SK-N-MC (cell line): ENCODE measurements around the gene TADA2B.
A peak's percentile ranks its signal among the peaks of the same experiment; 100 is the strongest.
"Not testable (repeated sequence)": the region's sequence is repeated elsewhere in the genome, so short reads cannot be mapped to it uniquely, and the experiment has no call there.

Experiments used
- DNase-seq: peaks from one replicate; pipeline ENCODE4 v3.0.0-alpha.2; 2011; ENCODE audit warnings: low read depth, low spot score
- H3K27ac ChIP-seq: fragments of 200-600 bp; sonication (generic); 2 replicates; pipeline ENCODE4 v1.5.1; 2016; ENCODE audit warnings: mixed run types
- H3K36me3 ChIP-seq: fragments of 200-600 bp; sonication (generic); 2 replicates; pipeline ENCODE4 v1.6.1; 2017; ENCODE audit warnings: antibody characterized with exemption, low read length, mixed read lengths; ENCODE audit not compliant: insufficient read depth
- H3K4me3 ChIP-seq: fragments of 200-600 bp; sonication (generic); 2 replicates; pipeline ENCODE4 v1.5.1; 2016
- H3K9ac ChIP-seq: fragments of 200-600 bp; sonication (generic); 2 replicates; pipeline ENCODE4 v1.8.0; 2017; ENCODE audit warnings: mixed run types, mixed read lengths; ENCODE audit not compliant: insufficient read length
- H3K9me3 ChIP-seq: fragments of 200-600 bp; sonication (generic); 2 replicates; pipeline ENCODE4 v1.6.1; 2017; ENCODE audit warnings: low read depth, mild to moderate bottlenecking, antibody characterized with exemption, low read length, moderate library complexity, mixed read lengths
- EZH2 ChIP-seq: fragments of 200-600 bp; sonication (generic); IDR thresholded peaks from one replicate; pipeline ENCODE4 v1.6.1; 2017; ENCODE audit warnings: antibody characterized with exemption
- FOXP2 ChIP-seq: optimal IDR thresholded peaks from 2 replicates; pipeline ENCODE3; 2011; ENCODE audit warnings: mild to moderate bottlenecking, moderate library complexity; ENCODE audit not compliant: insufficient read depth; ENCODE audit errors: extremely low read length, control extremely low read depth
- POLR2AphosphoS5 ChIP-seq: IDR thresholded peaks from 2 replicates; pipeline ENCODE4 v1.6.1; 2012; ENCODE audit warnings: mild to moderate bottlenecking, low read depth, low read length, borderline replicate concordance

The TADA2B gene

GRCh38 chr4:7070729-7071511 lies 27.7 kb downstream of the TADA2B start:
- no peak for DNase-seq
- Histone ChIP-seq H3K4me3 (no peak overlapping the region), H3K27ac (no peak overlapping the region), H3K9ac (no peak overlapping the region), H3K9me3 (no peaks in the 10 kb centered on the region), H3K36me3 (no peaks in the 10 kb centered on the region)
- TF ChIP-seq FOXP2, result no peak
- no peak for TF ChIP-seq POLR2AphosphoS5
- no peak for TF ChIP-seq EZH2

- no peak overlapping the region for H3K9ac ChIP-seq
- no peak overlapping the region for H3K4me3 ChIP-seq
- no peak for TF ChIP-seq FOXP2
- no peak for TF ChIP-seq POLR2AphosphoS5
- TF ChIP-seq EZH2, result no peak
- H3K36me3 ChIP-seq, result no peaks in the 10 kb centered on the region
- no peaks in the 10 kb centered on the region for H3K9me3 ChIP-seq
- no peak overlapping the region for H3K27ac ChIP-seq
- no peak for DNase-seq
Measured at GRCh38 chr4:7073059-7073458, 29.9 kb downstream of the TADA2B start.

DNA sequence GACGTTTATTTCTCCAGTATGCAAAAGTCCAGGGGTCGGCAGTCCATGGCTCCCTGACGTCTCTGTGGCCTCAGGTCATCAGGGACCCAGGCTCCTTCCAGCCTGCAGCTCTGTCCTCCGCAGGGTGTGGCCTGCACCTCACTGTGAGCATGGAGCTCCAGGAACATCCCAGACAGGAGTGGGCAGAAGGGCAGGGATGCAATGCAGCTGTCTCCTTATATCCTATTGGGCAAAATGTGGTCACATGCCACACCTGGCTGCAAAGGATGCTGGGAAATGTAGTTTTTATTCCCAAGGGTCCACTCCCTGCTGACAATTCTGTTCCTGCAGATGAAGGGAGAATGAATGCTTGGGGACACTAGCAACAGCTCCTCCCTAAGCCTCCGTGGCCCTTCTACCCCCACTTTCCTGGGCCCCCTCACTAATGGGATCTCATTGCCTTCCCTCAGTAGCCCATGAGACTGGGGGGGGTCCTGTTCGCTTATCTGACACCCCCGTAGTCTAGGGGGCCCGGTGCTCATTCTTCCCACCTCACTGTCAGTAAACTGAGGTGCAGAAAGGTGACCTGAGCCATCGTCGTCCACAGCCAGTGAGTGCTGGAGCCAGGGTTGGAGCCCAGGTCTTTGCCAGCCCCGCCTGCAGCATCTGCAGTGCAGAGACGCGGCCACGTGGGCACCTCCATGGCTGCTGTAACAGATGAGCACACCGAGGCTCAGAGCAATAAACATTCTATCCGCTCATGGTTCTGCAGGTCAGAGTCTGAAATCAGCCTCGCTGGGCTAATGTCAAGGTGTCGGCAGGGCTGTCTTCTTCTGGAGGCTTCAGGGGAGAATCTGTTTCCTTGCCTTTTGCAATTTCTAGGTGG lies 30.6 kb downstream of the TADA2B start:
- Histone ChIP-seq H3K9me3 (no peaks in the 10 kb centered on the region), H3K27ac (no peak overlapping the region), H3K9ac (no peak overlapping the region), H3K36me3 (no peaks in the 10 kb centered on the region), H3K4me3 (no peak overlapping the region)
- TF ChIP-seq EZH2, result no peak
- no peak for TF ChIP-seq POLR2AphosphoS5
- TF ChIP-seq FOXP2, result no peak
- DNase-seq, result peak; percentile 14

DNA sequence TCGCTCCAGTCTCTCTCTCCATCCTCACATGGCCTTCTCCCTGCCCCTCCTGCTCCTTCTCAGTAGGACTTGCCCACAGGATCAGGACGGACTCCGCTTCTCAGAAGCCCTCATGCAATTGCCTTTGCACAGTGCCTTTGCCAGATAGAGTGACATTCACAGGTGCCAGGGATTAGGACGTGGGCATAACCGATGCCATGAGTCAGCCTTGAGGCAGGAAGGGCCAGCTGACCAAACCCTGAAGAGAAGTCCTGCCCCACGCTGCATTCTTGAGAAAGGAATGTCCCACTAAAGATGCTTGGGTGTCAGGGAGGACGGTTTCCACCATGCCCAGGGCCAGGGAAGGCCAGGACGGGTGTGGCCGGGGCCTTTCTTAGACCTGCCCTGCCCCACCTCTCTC lies 31.3 kb downstream of the TADA2B start:
- TF ChIP-seq FOXP2 (no peak), POLR2AphosphoS5 (no peak), EZH2 (no peak)
- Histone ChIP-seq H3K36me3 (no peaks in the 10 kb centered on the region), H3K9me3 (no peaks in the 10 kb centered on the region), H3K4me3 (no peak overlapping the region), H3K27ac (no peak overlapping the region), H3K9ac (no peak overlapping the region)
- DNase-seq, result no peak

GRCh38 chr4:7075962-7076695 lies 33.0 kb downstream of the TADA2B start:
- no peak for DNase-seq

DNA sequence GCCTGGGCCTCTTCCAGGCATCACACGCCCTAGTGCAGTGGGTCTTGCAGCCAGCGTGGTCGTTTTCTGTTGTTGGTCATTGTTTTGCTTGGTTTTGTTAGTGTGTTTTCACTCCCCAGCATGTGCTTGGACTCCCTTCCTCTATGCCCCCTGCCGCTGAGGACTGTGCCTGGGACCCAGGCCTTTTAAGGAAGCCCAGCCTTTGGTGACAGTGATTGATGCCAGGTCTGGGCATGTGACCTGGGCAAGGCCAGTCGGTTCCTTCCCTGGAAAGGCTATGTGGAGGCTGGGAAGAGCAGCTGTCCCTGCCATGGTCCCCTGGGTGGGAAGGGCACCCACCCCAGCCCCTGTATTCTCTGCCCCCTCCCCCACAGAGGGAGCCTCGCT lies 33.5 kb downstream of the TADA2B start:
- H3K27ac ChIP-seq, result no peak overlapping the region
- no peak for DNase-seq
- no peak for TF ChIP-seq EZH2
- TF ChIP-seq FOXP2, result no peak
- TF ChIP-seq POLR2AphosphoS5, result no peak

More at GRCh38 chr4:7075962-7076695, 33.0 kb downstream of the TADA2B start:
- no peaks in the 10 kb centered on the region for H3K36me3 ChIP-seq
- H3K9me3 ChIP-seq, result no peaks in the 10 kb centered on the region
- H3K9ac ChIP-seq, result no peak overlapping the region
- no peak overlapping the region for H3K4me3 ChIP-seq
- TF ChIP-seq EZH2 (no peak), POLR2AphosphoS5 (no peak), FOXP2 (no peak)
- H3K27ac ChIP-seq, result no peak overlapping the region

DNA sequence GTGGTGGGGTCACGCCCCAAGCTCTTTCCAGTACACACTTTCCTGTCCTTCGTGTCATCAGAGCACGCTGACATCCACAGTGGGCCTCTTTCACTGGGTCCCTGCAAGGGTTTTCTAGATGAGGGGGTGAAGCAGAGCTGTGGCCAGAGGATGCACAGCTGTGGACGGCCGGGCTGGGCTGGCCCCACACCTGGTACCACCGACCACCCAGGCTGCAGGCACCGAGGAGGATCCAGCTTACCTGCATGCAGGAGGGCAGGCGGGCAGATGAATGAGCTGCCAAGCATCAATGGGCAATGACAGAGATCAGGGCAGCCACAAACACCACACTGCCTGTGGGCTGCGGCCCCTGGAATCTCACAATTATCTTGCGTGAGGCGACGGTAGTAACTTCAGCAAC lies 34.2 kb downstream of the TADA2B start:
- DNase-seq, result no peak
- H3K9me3 ChIP-seq, result no peaks in the 10 kb centered on the region
- H3K4me3 ChIP-seq, result no peak overlapping the region
- no peak for TF ChIP-seq FOXP2
- TF ChIP-seq POLR2AphosphoS5, result no peak
- TF ChIP-seq EZH2, result no peak
- H3K9ac ChIP-seq, result no peak overlapping the region
- no peak overlapping the region for H3K27ac ChIP-seq
- no peaks in the 10 kb centered on the region for H3K36me3 ChIP-seq

More for the DNA sequence above, 33.5 kb downstream of the TADA2B start:
- no peaks in the 10 kb centered on the region for H3K9me3 ChIP-seq
- no peaks in the 10 kb centered on the region for H3K36me3 ChIP-seq
- no peak overlapping the region for H3K4me3 ChIP-seq
- no peak overlapping the region for H3K9ac ChIP-seq

GRCh38 chr4:7078025-7078424 lies 34.9 kb downstream of the TADA2B start:
- H3K9me3 ChIP-seq, result no peaks in the 10 kb centered on the region
- no peak for TF ChIP-seq POLR2AphosphoS5
- no peak for TF ChIP-seq FOXP2
- TF ChIP-seq EZH2, result no peak
- H3K9ac ChIP-seq, result no peak overlapping the region
- H3K4me3 ChIP-seq, result no peak overlapping the region
- no peaks in the 10 kb centered on the region for H3K36me3 ChIP-seq
- no peak for DNase-seq
- no peak overlapping the region for H3K27ac ChIP-seq

DNA sequence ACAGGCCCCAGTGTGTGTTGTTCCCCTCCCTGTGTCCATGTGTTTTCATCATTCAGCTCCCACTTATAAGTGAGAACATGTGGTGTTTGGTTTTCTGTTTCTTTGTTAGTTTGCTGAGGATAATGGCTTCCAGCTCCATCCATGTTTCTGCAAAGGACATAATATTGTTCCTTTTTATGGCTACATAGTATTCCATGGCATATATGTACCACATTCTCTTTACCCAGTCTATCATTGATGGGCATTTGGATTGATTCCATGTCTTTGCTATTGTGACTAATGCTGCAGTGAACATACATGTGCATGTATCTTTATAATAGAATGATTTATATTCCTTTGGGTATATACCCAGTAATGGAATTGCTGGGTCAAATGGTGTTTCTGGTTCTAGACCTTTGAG lies 36.3 kb downstream of the TADA2B start:
- H3K27ac ChIP-seq, H3K36me3 ChIP-seq, DNase-seq, H3K9me3 ChIP-seq, H3K4me3 ChIP-seq, H3K9ac ChIP-seq: not testable (repeated sequence)

DNA sequence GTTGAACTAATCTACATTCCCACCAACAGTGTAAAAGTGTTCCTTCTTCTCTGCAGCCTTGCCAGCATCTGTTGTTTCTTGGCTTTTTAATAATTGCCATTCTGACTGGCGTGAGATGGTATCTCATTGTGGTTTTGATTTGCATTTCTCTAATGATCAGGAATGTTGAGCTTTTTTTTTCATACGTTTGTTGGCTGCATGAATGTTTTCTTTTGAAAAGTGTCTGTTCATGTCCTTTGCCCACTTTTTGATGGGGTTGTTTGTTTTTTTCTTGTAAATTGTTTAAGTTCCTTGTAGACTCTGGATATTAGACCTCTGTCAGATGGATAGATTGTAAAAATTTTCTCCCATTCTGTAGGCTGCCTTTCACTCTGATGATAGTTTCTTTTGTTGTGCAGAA lies 36.7 kb downstream of the TADA2B start:
- H3K9ac ChIP-seq, H3K4me3 ChIP-seq, DNase-seq, H3K27ac ChIP-seq, H3K36me3 ChIP-seq, H3K9me3 ChIP-seq: not testable (repeated sequence)
